ENCODE results near the gene UNKL.
A peak's percentile ranks its signal among the peaks of the same experiment; 100 is the strongest.
"Not testable (repeated sequence)": the region's sequence is repeated elsewhere in the genome, so short reads cannot be mapped to it uniquely, and the experiment has no call there.

Gene UNKL

GRCh38 chr16:1335996-1336395 is 78.5 kb downstream of the UNKL start:
- Mint-ChIP-seq H3K27ac (no peak overlapping the region), H3K27me3 (peaks cover 67% of the 10 kb centered on the region), H3K36me3 (no peaks in the 10 kb centered on the region), H3K4me3 (no peak overlapping the region), H3K4me1 (peaks cover 24% of the 10 kb centered on the region), H3K9me3 (no peaks in the 10 kb centered on the region)
- DNase-seq = no peak
- CTCF ChIA-PET = no interaction called here

GRCh38 chr16:1335211-1335971 is 79.1 kb downstream of the UNKL start:
- CTCF ChIA-PET = interaction anchor here (1.2 kb wide), 1 partner anchor 29 kb away, joined by 3 read pairs; no protein-coding TSS in a partner anchor
- H3K36me3 Mint-ChIP-seq = no peaks in the 10 kb centered on the region
- DNase-seq = no peak
- H3K27me3 Mint-ChIP-seq = peaks cover 73% of the 10 kb centered on the region
- H3K9me3 Mint-ChIP-seq = no peaks in the 10 kb centered on the region
- peaks cover 21% of the 10 kb centered on the region for H3K4me1 Mint-ChIP-seq
- no peak overlapping the region for H3K4me3 Mint-ChIP-seq
- no peak overlapping the region for H3K27ac Mint-ChIP-seq

GRCh38 chr16:1334739-1335138 is 79.8 kb downstream of the UNKL start:
- DNase-seq = no peak
- H3K4me3 Mint-ChIP-seq = no peak overlapping the region
- no peak overlapping the region for H3K27ac Mint-ChIP-seq
- no peaks in the 10 kb centered on the region for H3K9me3 Mint-ChIP-seq
- H3K27me3 Mint-ChIP-seq = peaks cover 75% of the 10 kb centered on the region
- H3K36me3 Mint-ChIP-seq = no peaks in the 10 kb centered on the region
- CTCF ChIA-PET = interaction anchor here (1.2 kb wide), 1 partner anchor 29 kb away, joined by 3 read pairs; no protein-coding TSS in a partner anchor
- peaks cover 21% of the 10 kb centered on the region for H3K4me1 Mint-ChIP-seq

GRCh38 chr16:1333854-1334700 is 80.4 kb downstream of the UNKL start:
- Mint-ChIP-seq H3K27ac (no peak overlapping the region), H3K36me3 (no peaks in the 10 kb centered on the region), H3K4me1 (peaks cover 21% of the 10 kb centered on the region), H3K4me3 (no peak overlapping the region), H3K9me3 (no peaks in the 10 kb centered on the region), H3K27me3 (peaks cover 75% of the 10 kb centered on the region)
- DNase-seq = no peak
- CTCF ChIA-PET = interaction anchor here (1.2 kb wide), 1 partner anchor 30 kb away, joined by 3 read pairs; no protein-coding TSS in a partner anchor

- Mint-ChIP-seq H3K4me1 (peaks cover 21% of the 10 kb centered on the region), H3K36me3 (no peaks in the 10 kb centered on the region), H3K27ac (no peak within 1 kb of the TSS), H3K27me3 (peaks cover 75% of the 10 kb centered on the region), H3K9me3 (no peaks in the 10 kb centered on the region), H3K4me3 (peak within 1 kb of the TSS; percentile 61)
- CTCF ChIA-PET = no interaction called here
- DNase-seq = peak; percentile 76
Measured at GRCh38 chr16:1333149-1333812, 81.2 kb downstream of the UNKL start, which contains the start of gene BAIAP3. Gene BAIAP3 (plus strand): TSS chr16:1333645. CDS start chr16:1338550, 4,905 bp downstream.

- no peak overlapping the region for H3K27ac Mint-ChIP-seq
- no peak for DNase-seq
- H3K36me3 Mint-ChIP-seq = no peaks in the 10 kb centered on the region
- peak overlapping the region; percentile 61 for H3K4me3 Mint-ChIP-seq
- CTCF ChIA-PET = no interaction called here
- peaks cover 70% of the 10 kb centered on the region for H3K27me3 Mint-ChIP-seq
- H3K4me1 Mint-ChIP-seq = peaks cover 21% of the 10 kb centered on the region
- no peaks in the 10 kb centered on the region for H3K9me3 Mint-ChIP-seq
Measured at GRCh38 chr16:1332618-1333148, 81.8 kb downstream of the UNKL start.

- Mint-ChIP-seq H3K4me3 (peak overlapping the region; percentile 61), H3K27ac (peak overlapping the region; percentile 28), H3K9me3 (no peaks in the 10 kb centered on the region)
Measured at GRCh38 chr16:1331712-1332617, 82.5 kb downstream of the UNKL start.

GRCh38 chr16:1330931-1331711 is 83.4 kb downstream of the UNKL start:
- no peak for DNase-seq
- Mint-ChIP-seq H3K27ac (no peak overlapping the region), H3K4me1 (peaks cover 23% of the 10 kb centered on the region), H3K4me3 (peak overlapping the region; percentile 43), H3K36me3 (peaks cover 4% of the 10 kb centered on the region), H3K27me3 (peaks cover 54% of the 10 kb centered on the region), H3K9me3 (no peaks in the 10 kb centered on the region)
- CTCF ChIA-PET = interaction anchor here (1.0 kb wide), 1 partner anchor 12 kb away, joined by 3 read pairs; no protein-coding TSS in a partner anchor

More at GRCh38 chr16:1331712-1332617, 82.5 kb downstream of the UNKL start:
- H3K4me1 Mint-ChIP-seq = peaks cover 21% of the 10 kb centered on the region
- DNase-seq = peak; percentile 85
- H3K27me3 Mint-ChIP-seq = peaks cover 62% of the 10 kb centered on the region
- no peaks in the 10 kb centered on the region for H3K36me3 Mint-ChIP-seq
- CTCF ChIA-PET = interaction anchor here (1.0 kb wide), 1 partner anchor 11 kb away, joined by 3 read pairs; no protein-coding TSS in a partner anchor

- Mint-ChIP-seq H3K27ac (no peak overlapping the region), H3K4me1 (peaks cover 23% of the 10 kb centered on the region), H3K4me3 (no peak overlapping the region), H3K36me3 (peaks cover 4% of the 10 kb centered on the region), H3K9me3 (no peaks in the 10 kb centered on the region), H3K27me3 (peaks cover 47% of the 10 kb centered on the region)
- CTCF ChIA-PET = interaction anchor here (1.0 kb wide), 1 partner anchor 12 kb away, joined by 3 read pairs; no protein-coding TSS in a partner anchor
- DNase-seq = no peak
Measured at GRCh38 chr16:1330260-1330914, 84.1 kb downstream of the UNKL start.

GRCh38 chr16:1328961-1329360 is 85.5 kb downstream of the UNKL start:
- H3K4me3 Mint-ChIP-seq, DNase-seq, H3K27ac Mint-ChIP-seq, H3K36me3 Mint-ChIP-seq, H3K9me3 Mint-ChIP-seq, CTCF ChIA-PET: not testable (repeated sequence)
- peaks cover 32% of the 10 kb centered on the region for H3K27me3 Mint-ChIP-seq
- H3K4me1 Mint-ChIP-seq = peaks cover 19% of the 10 kb centered on the region

GRCh38 chr16:1328136-1328535 is 86.4 kb downstream of the UNKL start:
- Mint-ChIP-seq H3K4me1 (peaks cover 19% of the 10 kb centered on the region), H3K36me3 (peaks cover 13% of the 10 kb centered on the region), H3K27me3 (peaks cover 29% of the 10 kb centered on the region)
- DNase-seq, H3K4me3 Mint-ChIP-seq, H3K9me3 Mint-ChIP-seq, CTCF ChIA-PET, H3K27ac Mint-ChIP-seq: not testable (repeated sequence)

GRCh38 chr16:1327619-1327947 is 86.9 kb downstream of the UNKL start:
- Mint-ChIP-seq H3K4me3 (no peak overlapping the region), H3K9me3 (no peaks in the 10 kb centered on the region), H3K4me1 (peaks cover 16% of the 10 kb centered on the region), H3K27ac (no peak overlapping the region), H3K36me3 (peaks cover 13% of the 10 kb centered on the region), H3K27me3 (peaks cover 24% of the 10 kb centered on the region)
- DNase-seq = no peak
- CTCF ChIA-PET = no interaction called here

Measured in activated naive CD4-positive, alpha-beta T cell treated with anti-CD3 and anti-CD28 coated beads, Interleukin-2, amount 10 ng/mL, durations not matched to agents 7 days and 5 days (primary cell).